WTC11 (cell line): Measurements from ENCODE around the gene SPATA32. TPM values are rescaled to one million over a fixed set of nuclear protein-coding genes. Genes with fewer than 3 reads are reported as not detected.

Experiments used
- ATAC-seq: fragments of 200-7000 bp; cut with Tn5 transposase; 2 replicates; pipeline ENCODE4 v1.10.0; 2021; ENCODE audit warnings: mild to moderate bottlenecking, moderate library complexity
- CTCF ChIA-PET: fragments of 300-600 bp; sonication (Branson Sonifier 250); formaldehyde crosslinking; loops from one replicate; lab custom pipeline; 2021; ENCODE audit warnings: antibody characterized with exemption; lab: Charles Lee
- POLR2A ChIA-PET: fragments of 350-600 bp; sonication (Branson Sonifier 250); formaldehyde crosslinking; loops from one replicate; lab custom pipeline; 2021; ENCODE audit warnings: antibody characterized with exemption; lab: Charles Lee
- DNase-seq: peaks from one replicate; pipeline ENCODE4 v3.0.0; 2021; ENCODE audit warnings: low spot score
- H3K27ac Mint-ChIP-seq: 2 replicates; pipeline ENCODE4 v1.8.0; 2021; ENCODE audit warnings: mixed read lengths
- H3K27me3 Mint-ChIP-seq: 2 replicates; pipeline ENCODE4 v1.8.0; 2021; ENCODE audit warnings: low read depth, mild to moderate bottlenecking, moderate library complexity, mixed read lengths
- H3K36me3 Mint-ChIP-seq: 2 replicates; pipeline ENCODE4 v1.8.0; 2021; ENCODE audit warnings: mixed read lengths
- H3K4me1 Mint-ChIP-seq: 2 replicates; pipeline ENCODE4 v1.8.0; 2022; ENCODE audit warnings: mixed read lengths
- H3K4me3 Mint-ChIP-seq: 2 replicates; pipeline ENCODE4 v1.8.0; 2021; ENCODE audit warnings: mild to moderate bottlenecking, moderate library complexity, mixed read lengths
- H3K9me3 Mint-ChIP-seq: 2 replicates; pipeline ENCODE4 v1.8.0; 2021; ENCODE audit warnings: mixed read lengths
- E2F1 ChIP-seq: sonication (generic); formaldehyde crosslinking; IDR thresholded peaks from 2 replicates; pipeline ENCODE4 v1.8.0; 2022; ENCODE audit warnings: mild to moderate bottlenecking, missing genetic modification reagents
- ETV6 ChIP-seq: sonication (generic); formaldehyde crosslinking; IDR thresholded peaks from 2 replicates; pipeline ENCODE4 v1.8.1; 2022; ENCODE audit warnings: mild to moderate bottlenecking, missing genetic modification reagents
- HMGXB4 ChIP-seq: sonication (generic); formaldehyde crosslinking; IDR thresholded peaks from 2 replicates; pipeline ENCODE4 v1.8.1; 2023; ENCODE audit warnings: mild to moderate bottlenecking, moderate library complexity, missing genetic modification reagents
- JUN ChIP-seq: sonication (generic); formaldehyde crosslinking; IDR thresholded peaks from 2 replicates; pipeline ENCODE4 v1.8.0; 2023; ENCODE audit warnings: mild to moderate bottlenecking, missing genetic modification reagents
- KAT7 ChIP-seq: sonication (generic); formaldehyde crosslinking; IDR thresholded peaks from 2 replicates; pipeline ENCODE4 v1.8.1; 2023; ENCODE audit warnings: missing genetic modification reagents, mild to moderate bottlenecking, borderline replicate concordance
- NFATC4 ChIP-seq: fragments of 250-450 bp; sonication (Bioruptor Pico); IDR thresholded peaks from 2 replicates; pipeline ENCODE4 v1.9.0; 2021; ENCODE audit warnings: mild to moderate bottlenecking
- SOX15 ChIP-seq: fragments of 250-450 bp; sonication (Bioruptor Pico); IDR thresholded peaks from 2 replicates; pipeline ENCODE4 v1.9.0; 2021; ENCODE audit warnings: mild to moderate bottlenecking
- SP1 ChIP-seq: sonication (generic); formaldehyde crosslinking; conservative IDR thresholded peaks from 2 replicates; pipeline ENCODE4 v1.8.1; 2022; ENCODE audit warnings: missing genetic modification reagents
- TP53 ChIP-seq: sonication (generic); formaldehyde crosslinking; IDR thresholded peaks from 2 replicates; pipeline ENCODE4 v1.8.1; 2023; ENCODE audit warnings: mild to moderate bottlenecking, missing genetic modification reagents
- ZNF138 ChIP-seq: sonication (generic); formaldehyde crosslinking; conservative IDR thresholded peaks from 2 replicates; pipeline ENCODE4 v1.8.1; 2022; ENCODE audit warnings: mild to moderate bottlenecking, moderate library complexity, missing genetic modification reagents
- ZNF512 ChIP-seq: sonication (generic); formaldehyde crosslinking; IDR thresholded peaks from 2 replicates; pipeline ENCODE4 v1.8.1; 2022; ENCODE audit warnings: missing genetic modification reagents, borderline replicate concordance
- total RNA-seq: library from RNA; stranded (reverse); gene quantifications from 3 replicates; pipeline ENCODE4 v1.2.3, GENCODE V29; 2021
- TF ChIP-seq, protein P1 (sequence below): sonication (generic); formaldehyde crosslinking; IDR thresholded peaks from 2 replicates; pipeline ENCODE4 v1.8.1; 2022; ENCODE audit warnings: mild to moderate bottlenecking, missing genetic modification reagents, moderate library complexity, borderline replicate concordance
- TF ChIP-seq, protein P2 (sequence below): sonication (generic); formaldehyde crosslinking; IDR thresholded peaks from 2 replicates; pipeline ENCODE4 v1.8.1; 2023; ENCODE audit warnings: mild to moderate bottlenecking, missing genetic modification reagents
- TF ChIP-seq, protein P3 (sequence below): sonication (generic); formaldehyde crosslinking; IDR thresholded peaks from 2 replicates; pipeline ENCODE4 v1.8.1; 2022; ENCODE audit warnings: low read depth, mild to moderate bottlenecking, moderate library complexity, missing genetic modification reagents, borderline replicate concordance
- TF ChIP-seq, protein P4 (sequence below): fragments of 250-450 bp; sonication (Bioruptor Pico); IDR thresholded peaks from 2 replicates; pipeline ENCODE4 v1.8.0; 2021; ENCODE audit warnings: mild to moderate bottlenecking
- TF ChIP-seq, protein P5 (sequence below): sonication (generic); formaldehyde crosslinking; IDR thresholded peaks from 2 replicates; pipeline ENCODE4 v1.8.0; 2022; ENCODE audit warnings: mild to moderate bottlenecking, missing genetic modification reagents

The SPATA32 gene
- total RNA-seq, 1 experiment from 2014 or later: 0.15 TPM

DNA sequence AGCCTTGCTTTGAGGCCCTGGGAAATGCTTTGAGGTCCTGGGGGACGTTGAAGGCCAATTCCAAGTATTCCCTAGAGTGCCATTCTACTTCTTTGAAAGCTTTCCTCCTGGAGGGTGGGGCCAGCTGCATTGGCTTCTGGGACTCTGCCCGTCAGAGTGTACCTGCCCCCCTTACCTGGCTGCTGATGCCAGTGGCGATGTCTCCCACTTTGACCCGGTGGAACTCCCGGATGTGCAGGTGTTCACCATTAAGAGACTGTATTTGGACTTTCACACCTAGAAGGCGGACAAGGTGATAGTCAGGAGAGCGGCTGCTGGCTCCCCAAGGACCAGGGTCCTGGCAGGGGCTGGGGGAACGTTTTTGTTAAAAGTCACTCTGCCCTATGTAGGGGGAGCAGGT is 3.1 kb upstream of the SPATA32 start:
- CTCF ChIA-PET: interaction anchor here (1.7 to 4.1 kb wide), 4 partner anchors 8 to 29 kb away, joined by 4 to 16 read pairs (median 8); no protein-coding TSS in a partner anchor

GRCh38 chr17:45264430-45264829 is 2.5 kb upstream of the SPATA32 start:
- DNase-seq (no peak), ATAC-seq (no peak)
- peaks cover 13% of the 10 kb centered on the region for H3K27me3 Mint-ChIP-seq
- H3K4me1 Mint-ChIP-seq: peaks cover 9% of the 10 kb centered on the region; the same call in 1 of the 2 replicates
- no peak overlapping the region for H3K27ac Mint-ChIP-seq
- H3K36me3 Mint-ChIP-seq: peaks cover 8% of the 10 kb centered on the region; the same call in 1 of the 2 replicates
- ChIA-PET CTCF (interaction anchor here (4.1 kb wide), 1 partner anchor 13 kb away, joined by 16 read pairs; no protein-coding TSS in a partner anchor), POLR2A (no interaction called here)
- H3K4me3 Mint-ChIP-seq: no peak overlapping the region
- H3K9me3 Mint-ChIP-seq: no peaks in the 10 kb centered on the region
- TF ChIP-seq, protein P1, sequence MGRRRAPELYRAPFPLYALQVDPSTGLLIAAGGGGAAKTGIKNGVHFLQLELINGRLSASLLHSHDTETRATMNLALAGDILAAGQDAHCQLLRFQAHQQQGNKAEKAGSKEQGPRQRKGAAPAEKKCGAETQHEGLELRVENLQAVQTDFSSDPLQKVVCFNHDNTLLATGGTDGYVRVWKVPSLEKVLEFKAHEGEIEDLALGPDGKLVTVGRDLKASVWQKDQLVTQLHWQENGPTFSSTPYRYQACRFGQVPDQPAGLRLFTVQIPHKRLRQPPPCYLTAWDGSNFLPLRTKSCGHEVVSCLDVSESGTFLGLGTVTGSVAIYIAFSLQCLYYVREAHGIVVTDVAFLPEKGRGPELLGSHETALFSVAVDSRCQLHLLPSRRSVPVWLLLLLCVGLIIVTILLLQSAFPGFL (CRISPR knock-in tag): no peak
- TF ChIP-seq ZNF512 (CRISPR knock-in tag) (no peak), SP1 (CRISPR knock-in tag) (no peak), JUN (CRISPR knock-in tag) (no peak), HMGXB4 (CRISPR knock-in tag) (no peak)

More for the DNA sequence above, 3.1 kb upstream of the SPATA32 start:
- Mint-ChIP-seq H3K27ac (no peak overlapping the region), H3K9me3 (no peaks in the 10 kb centered on the region), H3K36me3 (peaks cover 11% of the 10 kb centered on the region; the same call in 1 of the 2 replicates), H3K27me3 (peaks cover 13% of the 10 kb centered on the region), H3K4me3 (no peak overlapping the region), H3K4me1 (peaks cover 9% of the 10 kb centered on the region; the same call in 1 of the 2 replicates)
- POLR2A ChIA-PET: no interaction called here
- no peak for ATAC-seq
- no peak for DNase-seq
- TF ChIP-seq HMGXB4 (CRISPR knock-in tag): no peak
- TF ChIP-seq, protein P2, sequence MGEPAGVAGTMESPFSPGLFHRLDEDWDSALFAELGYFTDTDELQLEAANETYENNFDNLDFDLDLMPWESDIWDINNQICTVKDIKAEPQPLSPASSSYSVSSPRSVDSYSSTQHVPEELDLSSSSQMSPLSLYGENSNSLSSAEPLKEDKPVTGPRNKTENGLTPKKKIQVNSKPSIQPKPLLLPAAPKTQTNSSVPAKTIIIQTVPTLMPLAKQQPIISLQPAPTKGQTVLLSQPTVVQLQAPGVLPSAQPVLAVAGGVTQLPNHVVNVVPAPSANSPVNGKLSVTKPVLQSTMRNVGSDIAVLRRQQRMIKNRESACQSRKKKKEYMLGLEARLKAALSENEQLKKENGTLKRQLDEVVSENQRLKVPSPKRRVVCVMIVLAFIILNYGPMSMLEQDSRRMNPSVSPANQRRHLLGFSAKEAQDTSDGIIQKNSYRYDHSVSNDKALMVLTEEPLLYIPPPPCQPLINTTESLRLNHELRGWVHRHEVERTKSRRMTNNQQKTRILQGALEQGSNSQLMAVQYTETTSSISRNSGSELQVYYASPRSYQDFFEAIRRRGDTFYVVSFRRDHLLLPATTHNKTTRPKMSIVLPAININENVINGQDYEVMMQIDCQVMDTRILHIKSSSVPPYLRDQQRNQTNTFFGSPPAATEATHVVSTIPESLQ (CRISPR knock-in tag): no peak
- TF ChIP-seq, protein P3, sequence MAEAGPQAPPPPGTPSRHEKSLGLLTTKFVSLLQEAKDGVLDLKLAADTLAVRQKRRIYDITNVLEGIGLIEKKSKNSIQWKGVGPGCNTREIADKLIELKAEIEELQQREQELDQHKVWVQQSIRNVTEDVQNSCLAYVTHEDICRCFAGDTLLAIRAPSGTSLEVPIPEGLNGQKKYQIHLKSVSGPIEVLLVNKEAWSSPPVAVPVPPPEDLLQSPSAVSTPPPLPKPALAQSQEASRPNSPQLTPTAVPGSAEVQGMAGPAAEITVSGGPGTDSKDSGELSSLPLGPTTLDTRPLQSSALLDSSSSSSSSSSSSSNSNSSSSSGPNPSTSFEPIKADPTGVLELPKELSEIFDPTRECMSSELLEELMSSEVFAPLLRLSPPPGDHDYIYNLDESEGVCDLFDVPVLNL (CRISPR knock-in tag): no peak
- TF ChIP-seq ZNF138 (CRISPR knock-in tag): no peak
- TF ChIP-seq, protein P4, sequence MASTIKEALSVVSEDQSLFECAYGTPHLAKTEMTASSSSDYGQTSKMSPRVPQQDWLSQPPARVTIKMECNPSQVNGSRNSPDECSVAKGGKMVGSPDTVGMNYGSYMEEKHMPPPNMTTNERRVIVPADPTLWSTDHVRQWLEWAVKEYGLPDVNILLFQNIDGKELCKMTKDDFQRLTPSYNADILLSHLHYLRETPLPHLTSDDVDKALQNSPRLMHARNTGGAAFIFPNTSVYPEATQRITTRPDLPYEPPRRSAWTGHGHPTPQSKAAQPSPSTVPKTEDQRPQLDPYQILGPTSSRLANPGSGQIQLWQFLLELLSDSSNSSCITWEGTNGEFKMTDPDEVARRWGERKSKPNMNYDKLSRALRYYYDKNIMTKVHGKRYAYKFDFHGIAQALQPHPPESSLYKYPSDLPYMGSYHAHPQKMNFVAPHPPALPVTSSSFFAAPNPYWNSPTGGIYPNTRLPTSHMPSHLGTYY (CRISPR knock-in tag): no peak
- no peak for TF ChIP-seq SOX15 (CRISPR knock-in tag)
- TF ChIP-seq TP53 (CRISPR knock-in tag): no peak
- no peak for TF ChIP-seq NFATC4 (CRISPR knock-in tag)
- no peak for TF ChIP-seq ETV6 (CRISPR knock-in tag)
- TF ChIP-seq KAT7 (CRISPR knock-in tag): no peak
- TF ChIP-seq, protein P5, sequence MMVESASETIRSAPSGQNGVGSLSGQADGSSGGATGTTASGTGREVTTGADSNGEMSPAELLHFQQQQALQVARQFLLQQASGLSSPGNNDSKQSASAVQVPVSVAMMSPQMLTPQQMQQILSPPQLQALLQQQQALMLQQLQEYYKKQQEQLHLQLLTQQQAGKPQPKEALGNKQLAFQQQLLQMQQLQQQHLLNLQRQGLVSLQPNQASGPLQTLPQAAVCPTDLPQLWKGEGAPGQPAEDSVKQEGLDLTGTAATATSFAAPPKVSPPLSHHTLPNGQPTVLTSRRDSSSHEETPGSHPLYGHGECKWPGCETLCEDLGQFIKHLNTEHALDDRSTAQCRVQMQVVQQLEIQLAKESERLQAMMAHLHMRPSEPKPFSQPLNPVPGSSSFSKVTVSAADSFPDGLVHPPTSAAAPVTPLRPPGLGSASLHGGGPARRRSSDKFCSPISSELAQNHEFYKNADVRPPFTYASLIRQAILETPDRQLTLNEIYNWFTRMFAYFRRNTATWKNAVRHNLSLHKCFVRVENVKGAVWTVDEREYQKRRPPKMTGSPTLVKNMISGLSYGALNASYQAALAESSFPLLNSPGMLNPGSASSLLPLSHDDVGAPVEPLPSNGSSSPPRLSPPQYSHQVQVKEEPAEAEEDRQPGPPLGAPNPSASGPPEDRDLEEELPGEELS (CRISPR knock-in tag): no peak
- no peak for TF ChIP-seq E2F1 (CRISPR knock-in tag)
